Cardiac muscle cell (in vitro differentiated cells and primary cell): Measurements from ENCODE around the gene ARHGEF6. TPM values are rescaled to one million over a fixed set of nuclear protein-coding genes. Genes with fewer than 3 reads are reported as not detected.

Experiments used
- DNase-seq, 2 donors: peaks; one replicate each; pipeline versions ENCODE4 v3.0.0 to v3.0.0-alpha.2; 2010 to 2017; ENCODE audit warnings: low read depth in 1 of 2, low spot score in 1 of 2
- H3K27ac ChIP-seq: fragments of 200-600 bp; sonication (generic); 2 replicates; pipeline ENCODE4 v1.5.1; 2016
- H3K27me3 ChIP-seq: fragments of 200-600 bp; sonication (generic); 2 replicates; pipeline ENCODE4 v1.6.0; 2016; ENCODE audit warnings: control low read depth
- H3K36me3 ChIP-seq: fragments of 200-600 bp; sonication (generic); 2 replicates; pipeline ENCODE4 v1.5.1; 2016; ENCODE audit warnings: control low read depth
- H3K4me1 ChIP-seq: fragments of 200-600 bp; sonication (generic); 2 replicates; pipeline ENCODE4 v1.8.1; 2017; ENCODE audit warnings: low read depth, mild to moderate bottlenecking, mixed run types
- H3K4me3 ChIP-seq: fragments of 200-600 bp; sonication (generic); 2 replicates; pipeline ENCODE4 v1.5.1; 2016; ENCODE audit warnings: mild to moderate bottlenecking
- H3K9me3 ChIP-seq: fragments of 200-600 bp; sonication (generic); 2 replicates; pipeline ENCODE4 v1.5.1; 2017; ENCODE audit warnings: low read depth, mild to moderate bottlenecking, control low read depth
- CTCF ChIP-seq: IDR thresholded peaks from 2 replicates; pipeline ENCODE4 v1.5.1; 2012; ENCODE audit warnings: low read depth, mild to moderate bottlenecking, low read length
- polyA plus RNA-seq: library from polyadenylated mRNA; unstranded; fragments of >200 nt; fragmentation: Nextera tagmentation; extraction: Ambion mirVana; gene quantifications from 2 replicates; pipeline ENCODE4 v1.2.1, GENCODE V29; 2016
- total RNA-seq: library from RNA; depleted of rRNA; stranded (reverse); fragments of >200 nt; gene quantifications from 2 replicates; pipeline ENCODE4 v1.2.3, GENCODE V29; 2016

The ARHGEF6 gene
- total and polyA plus RNA-seq, 2 experiments from 2014 or later, result 2.4 to 2.7 TPM

- no peaks in the 10 kb centered on the region for H3K4me1 ChIP-seq
- H3K36me3 ChIP-seq, result no peaks in the 10 kb centered on the region
- H3K27me3 ChIP-seq, result no peaks in the 10 kb centered on the region
- TF ChIP-seq CTCF, result no peak
- H3K27ac ChIP-seq, result no peak overlapping the region
- no peaks in the 10 kb centered on the region for H3K9me3 ChIP-seq
- H3K4me3 ChIP-seq, result no peak overlapping the region
- DNase-seq, result no peak
Observed at GRCh38 chrX:136750364-136750763, 30.4 kb downstream of the ARHGEF6 start.

- DNase-seq, result no peak
- H3K27ac ChIP-seq, result no peak overlapping the region
- H3K4me1 ChIP-seq, result no peaks in the 10 kb centered on the region
- no peaks in the 10 kb centered on the region for H3K9me3 ChIP-seq
- no peak overlapping the region for H3K4me3 ChIP-seq
- no peaks in the 10 kb centered on the region for H3K27me3 ChIP-seq
- no peak for TF ChIP-seq CTCF
- no peaks in the 10 kb centered on the region for H3K36me3 ChIP-seq
Observed at GRCh38 chrX:136747003-136747986, 33.4 kb downstream of the ARHGEF6 start.

- H3K9me3 ChIP-seq, result no peaks in the 10 kb centered on the region
- H3K36me3 ChIP-seq, result no peaks in the 10 kb centered on the region
- DNase-seq, result no peak
- no peak for TF ChIP-seq CTCF
- no peaks in the 10 kb centered on the region for H3K4me1 ChIP-seq
- no peak overlapping the region for H3K27ac ChIP-seq
- H3K4me3 ChIP-seq, result no peak overlapping the region
- H3K27me3 ChIP-seq, result no peaks in the 10 kb centered on the region
Observed at GRCh38 chrX:136745215-136746173, 35.2 kb downstream of the ARHGEF6 start.

- Histone ChIP-seq H3K36me3 (no peaks in the 10 kb centered on the region), H3K4me1 (no peaks in the 10 kb centered on the region), H3K9me3 (no peaks in the 10 kb centered on the region), H3K27me3 (no peaks in the 10 kb centered on the region), H3K4me3 (no peak overlapping the region), H3K27ac (no peak overlapping the region)
- TF ChIP-seq CTCF, result no peak
- no peak for DNase-seq
Observed at GRCh38 chrX:136742721-136743379, 37.9 kb downstream of the ARHGEF6 start.
